ENCODE results near the gene DYNLRB1.
A peak's percentile ranks its signal among the peaks of the same experiment; 100 is the strongest.
"Not testable (repeated sequence)": the region's sequence is repeated elsewhere in the genome, so short reads cannot be mapped to it uniquely, and the experiment has no call there.

The DYNLRB1 gene

DNA sequence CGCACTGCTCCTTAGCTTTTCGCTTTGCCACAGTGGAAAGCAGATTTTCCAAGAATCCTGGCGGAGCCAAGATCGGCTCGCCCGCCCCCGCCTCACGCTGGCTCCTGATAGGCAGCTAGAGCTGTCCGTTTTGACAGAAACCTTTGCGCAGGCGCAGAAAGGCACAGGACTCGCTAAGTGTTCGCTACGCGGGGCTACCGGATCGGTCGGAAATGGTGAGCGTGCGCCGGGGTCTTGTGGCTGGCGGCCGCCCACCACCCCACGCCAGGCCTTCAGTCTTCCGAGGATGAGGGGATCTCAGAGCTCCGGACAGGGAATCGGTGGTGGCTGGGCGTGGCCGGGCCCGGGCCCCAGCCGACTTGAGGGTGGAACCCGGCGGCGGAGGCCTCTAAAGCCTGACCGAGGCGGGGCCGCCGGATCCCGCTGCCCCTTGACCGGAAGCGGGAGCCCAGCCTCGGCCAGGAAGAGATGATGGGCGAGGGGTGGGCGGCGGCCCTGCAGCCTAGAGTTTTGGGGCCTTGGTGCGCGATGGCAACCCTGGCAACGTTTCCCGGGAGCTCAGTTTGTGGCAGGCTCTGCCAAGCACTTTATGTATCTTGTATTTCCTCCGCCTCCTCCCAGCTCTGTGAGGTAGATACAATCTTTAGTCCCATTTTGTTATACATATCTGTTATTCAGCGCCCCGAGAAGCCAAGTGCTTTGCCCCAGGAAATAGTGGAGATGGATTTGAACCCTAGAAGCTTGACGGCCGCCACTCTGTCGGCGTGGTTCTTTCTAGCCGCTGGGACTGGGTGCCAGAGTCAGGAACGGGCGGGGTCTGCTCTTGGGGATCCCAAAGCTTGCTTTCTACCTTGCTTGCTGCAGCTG is at the start of gene DYNLRB1:
Gene DYNLRB1, plus strand, starts transcription at position 176 of the 867 bp plus-strand sequence. Its CDS starts 37 bp downstream, at position 213.
- DNase-seq (ENCODE audit: low read depth): peak; percentile 93

GRCh38 chr20:34468951-34469350 is 47.3 kb upstream of the DYNLRB1 start:
- no peak for DNase-seq (ENCODE audit: low read depth)

- peak; percentile 27 for DNase-seq (ENCODE audit: low read depth)
These were observed 43.8 kb upstream of the DYNLRB1 start for GRCh38 chr20:34472246-34472925.

GRCh38 chr20:34473262-34473883 is 42.8 kb upstream of the DYNLRB1 start:
- peak; percentile 74 for DNase-seq (ENCODE audit: low read depth)

GRCh38 chr20:34475979-34476736 is 40.1 kb upstream of the DYNLRB1 start:
- DNase-seq (ENCODE audit: low read depth): peak; percentile 24

DNA sequence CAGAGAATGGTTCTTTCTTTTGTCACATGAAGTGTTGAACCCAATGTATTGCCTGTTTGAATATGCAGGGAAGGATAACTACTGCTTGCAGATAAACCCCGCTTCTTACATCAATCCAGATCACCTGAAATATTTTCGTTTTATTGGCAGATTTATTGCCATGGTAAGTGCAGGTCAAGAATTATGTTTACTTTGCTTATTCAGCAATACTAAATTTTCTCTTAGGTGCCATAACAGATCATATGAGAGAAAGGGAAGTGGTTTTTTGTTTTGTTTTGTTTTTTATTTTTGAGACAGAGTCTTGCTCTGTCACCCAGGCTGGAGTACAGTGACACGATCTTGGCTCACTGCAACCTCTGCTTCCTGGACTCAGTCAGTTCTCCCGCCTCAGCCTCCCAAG is 36.6 kb upstream of the DYNLRB1 start:
- DNase-seq (ENCODE audit: low read depth): no peak

DNA sequence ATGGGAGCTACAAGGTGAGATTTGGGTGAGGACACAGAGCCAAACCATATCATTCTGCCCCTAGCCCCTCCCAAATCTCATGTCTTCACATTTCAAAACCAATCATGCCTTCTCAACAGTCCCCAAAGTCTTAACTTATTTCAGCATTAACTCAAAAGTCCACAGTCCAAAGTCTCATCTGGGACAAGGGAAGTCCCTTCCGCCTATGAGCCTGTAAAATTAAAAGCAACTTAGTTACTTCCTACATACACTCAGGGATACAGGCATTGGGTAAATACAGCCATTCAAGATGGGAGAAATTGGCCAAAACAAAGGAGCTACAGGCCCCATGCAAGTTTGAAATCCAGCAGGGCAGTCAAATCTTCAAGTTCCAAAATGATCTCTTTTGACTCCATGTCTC is 34.1 kb upstream of the DYNLRB1 start:
- not testable (repeated sequence) for DNase-seq (ENCODE audit: low read depth)

- DNase-seq (ENCODE audit: low read depth): peak; percentile 7
These were observed 32.5 kb upstream of the DYNLRB1 start for GRCh38 chr20:34483585-34484220.

- DNase-seq (ENCODE audit: low read depth): peak; percentile 53
These were observed 31.1 kb upstream of the DYNLRB1 start for GRCh38 chr20:34485068-34485634.

DNA sequence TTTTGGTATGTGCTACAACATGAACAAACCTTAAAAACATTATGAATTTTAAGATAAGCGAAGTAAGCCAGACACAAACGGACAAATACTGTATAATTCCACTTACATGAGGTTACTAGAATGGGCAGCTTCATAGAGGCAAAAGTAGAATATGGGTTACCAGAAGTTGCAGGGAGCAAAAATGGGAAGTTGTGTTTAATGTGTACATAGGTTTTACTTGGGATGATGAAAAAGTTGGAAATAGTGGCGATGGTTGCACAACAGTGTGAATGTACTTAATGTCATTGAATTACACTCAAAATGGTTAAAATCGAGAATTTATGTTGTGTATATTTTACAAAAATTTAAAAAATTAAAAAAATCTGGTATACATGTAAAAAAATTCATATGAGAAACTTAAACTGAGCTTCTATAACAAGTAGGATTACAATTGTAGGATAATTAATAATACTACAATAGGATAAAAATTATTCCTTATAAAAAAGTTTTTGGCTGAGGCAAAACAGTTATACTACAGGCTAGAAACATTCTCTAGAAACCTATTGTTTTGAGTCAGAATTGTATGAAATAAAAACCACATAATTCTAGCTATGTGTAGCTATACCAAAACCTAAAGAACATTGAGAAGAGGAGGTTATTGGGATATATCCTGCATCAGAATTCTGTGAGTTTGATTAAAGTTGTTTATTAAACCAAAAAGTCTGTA is 24.8 kb upstream of the DYNLRB1 start:
- DNase-seq (ENCODE audit: low read depth): no peak

DNA sequence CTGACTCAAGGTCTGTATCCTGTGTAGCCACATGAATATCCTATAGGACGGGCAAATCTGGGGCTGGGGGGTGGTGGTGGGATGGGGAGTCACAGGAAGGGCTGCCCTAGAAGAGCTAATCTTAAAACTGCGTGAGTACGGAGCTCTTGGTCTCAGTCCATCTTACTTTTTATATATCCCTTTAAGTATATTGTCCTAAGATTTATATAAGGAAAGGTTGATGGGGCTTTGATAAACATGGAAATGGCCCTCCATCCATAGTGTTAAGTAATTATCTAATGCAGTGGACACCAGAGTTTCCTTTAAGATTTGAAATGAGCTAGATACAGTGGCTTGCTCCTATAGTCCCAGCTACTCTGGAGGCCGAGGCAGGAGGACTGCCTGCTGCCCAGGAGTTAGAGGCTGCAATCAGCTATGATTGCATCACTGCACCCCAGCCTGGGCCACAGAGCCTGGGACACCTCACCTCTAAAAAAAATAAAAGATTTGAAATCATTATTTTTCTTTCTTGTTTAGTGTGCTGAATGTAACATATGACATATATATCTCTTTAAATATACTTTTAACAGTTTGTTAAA is 24.2 kb upstream of the DYNLRB1 start:
- DNase-seq (ENCODE audit: low read depth): no peak

- no peak for DNase-seq (ENCODE audit: low read depth)
These were observed 22.6 kb upstream of the DYNLRB1 start for GRCh38 chr20:34493646-34494045.

DNA sequence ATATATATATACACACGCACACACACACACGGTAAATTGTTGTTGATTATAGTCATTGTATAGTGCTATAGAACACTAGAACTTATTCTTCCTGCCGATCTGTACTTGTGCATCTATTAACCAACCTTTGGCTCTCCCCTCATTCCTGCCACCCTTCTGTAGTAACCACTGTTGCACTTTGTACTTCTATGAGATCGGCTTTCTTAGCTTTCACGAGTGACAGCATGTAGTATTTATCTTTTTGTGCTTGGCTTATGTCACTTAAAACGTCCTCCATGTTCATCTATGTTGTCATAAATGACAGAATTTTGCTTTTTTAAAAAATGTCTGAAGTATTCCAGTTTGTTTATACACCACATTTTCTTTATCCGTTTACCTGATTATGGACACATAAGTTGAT is 20.9 kb upstream of the DYNLRB1 start:
- no peak for DNase-seq (ENCODE audit: low read depth)

GRCh38 chr20:34495916-34496315 is 20.3 kb upstream of the DYNLRB1 start:
- DNase-seq (ENCODE audit: low read depth): no peak

GRCh38 chr20:34497596-34497995 is 18.6 kb upstream of the DYNLRB1 start:
- DNase-seq (ENCODE audit: low read depth): not testable (repeated sequence)

- no peak for DNase-seq (ENCODE audit: low read depth)
These were observed 15.4 kb upstream of the DYNLRB1 start for GRCh38 chr20:34500823-34501222.

DNA sequence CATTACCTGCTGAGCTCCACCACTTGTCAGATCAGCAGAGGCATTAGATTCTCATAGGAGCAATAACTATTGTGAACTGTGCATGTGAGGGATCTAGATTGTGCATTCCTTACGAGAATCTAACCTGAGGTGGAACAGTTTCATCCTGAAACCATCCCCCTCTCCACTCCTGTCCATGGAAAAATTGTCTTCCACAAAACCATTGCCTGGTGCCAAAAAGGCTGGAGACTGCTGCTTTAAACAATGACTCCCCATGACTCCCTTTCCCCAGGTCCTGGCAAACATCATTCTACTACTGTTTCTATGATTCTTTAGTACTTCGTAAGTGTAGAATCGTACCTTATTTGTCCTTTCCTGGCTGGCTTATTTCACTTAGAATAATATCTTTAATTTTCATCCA is 9.7 kb upstream of the DYNLRB1 start:
- DNase-seq (ENCODE audit: low read depth): no peak

- DNase-seq (ENCODE audit: low read depth): no peak
These were observed 8.4 kb upstream of the DYNLRB1 start for GRCh38 chr20:34507702-34508413.

- DNase-seq (ENCODE audit: low read depth): no peak
These were observed 5.6 kb upstream of the DYNLRB1 start for GRCh38 chr20:34510575-34510974.

DNA sequence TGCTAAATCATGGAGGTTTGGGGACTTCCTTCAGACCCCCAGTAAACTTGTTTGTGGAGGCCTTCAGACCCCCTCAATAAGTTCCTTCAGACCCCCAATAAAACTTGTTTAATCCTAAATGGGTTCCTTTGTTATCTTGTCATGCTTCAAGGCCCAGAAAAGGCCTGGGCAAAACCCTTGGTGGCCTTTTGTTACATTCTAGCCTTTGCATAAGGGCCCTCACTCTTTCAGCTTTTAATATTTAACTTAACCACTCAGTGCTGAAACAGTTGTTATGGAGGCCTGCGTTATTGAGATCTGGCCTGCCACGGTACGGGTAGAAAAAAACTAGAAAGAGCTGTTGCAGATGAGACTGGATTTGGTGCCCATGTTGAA is 4.3 kb upstream of the DYNLRB1 start:
- DNase-seq (ENCODE audit: low read depth): no peak

Data from amniotic epithelial cell (primary cell).